Measurements from ENCODE around the gene IL27RA. TPM values are rescaled to one million over a fixed set of nuclear protein-coding genes. Genes with fewer than 3 reads are reported as not detected.

The IL27RA gene
- polyA plus RNA-seq, 1 experiment = 6.6 TPM

DNA sequence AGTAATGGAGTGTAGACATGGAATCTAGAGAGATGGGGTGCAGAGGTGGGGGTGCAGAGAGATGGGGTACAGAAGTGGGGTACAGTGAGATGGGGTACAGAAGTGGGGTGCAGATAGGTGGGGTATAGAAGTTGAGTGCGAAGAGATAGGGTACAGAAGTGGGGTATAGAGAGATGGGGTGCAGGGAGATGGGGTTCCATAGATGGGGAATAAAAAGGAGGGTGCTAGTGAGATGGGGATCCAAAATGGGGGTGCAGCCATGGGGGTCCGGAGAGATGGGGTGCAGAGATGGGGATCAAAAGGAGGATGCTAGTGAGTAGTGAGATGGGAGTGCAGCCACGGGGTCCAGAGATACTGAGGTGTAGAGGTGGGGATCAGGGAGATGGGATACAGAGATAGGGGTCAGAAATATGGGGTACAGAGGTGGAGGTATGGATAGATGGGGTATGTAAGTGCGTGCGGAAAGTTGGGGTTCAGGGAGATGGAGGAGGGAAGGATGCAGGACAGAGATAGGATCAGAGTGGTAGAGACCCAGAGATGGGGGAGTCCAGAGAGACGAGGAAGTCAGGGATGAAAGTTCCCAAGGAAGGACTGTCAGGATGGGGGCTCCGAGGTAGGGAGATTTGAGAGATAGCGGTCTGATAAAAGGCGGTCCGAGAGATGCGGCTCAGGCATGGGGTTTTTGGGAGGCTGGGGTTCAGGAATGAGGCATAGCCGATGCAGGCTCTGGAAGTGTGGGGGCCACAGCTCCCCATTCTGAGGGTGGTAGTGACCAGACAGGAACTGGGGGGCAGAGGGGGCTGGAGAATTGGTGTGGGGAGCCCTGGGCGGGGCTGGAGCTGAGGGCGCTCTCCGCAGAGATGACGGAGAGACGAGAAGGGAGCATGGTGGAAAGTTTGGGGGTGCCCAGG is 26.9 kb downstream of the IL27RA start:
- H3K36me3 ChIP-seq (ENCODE audit: control insufficient read depth, insufficient read depth, low read length) = no peaks in the 10 kb centered on the region
- TF ChIP-seq, protein P1, sequence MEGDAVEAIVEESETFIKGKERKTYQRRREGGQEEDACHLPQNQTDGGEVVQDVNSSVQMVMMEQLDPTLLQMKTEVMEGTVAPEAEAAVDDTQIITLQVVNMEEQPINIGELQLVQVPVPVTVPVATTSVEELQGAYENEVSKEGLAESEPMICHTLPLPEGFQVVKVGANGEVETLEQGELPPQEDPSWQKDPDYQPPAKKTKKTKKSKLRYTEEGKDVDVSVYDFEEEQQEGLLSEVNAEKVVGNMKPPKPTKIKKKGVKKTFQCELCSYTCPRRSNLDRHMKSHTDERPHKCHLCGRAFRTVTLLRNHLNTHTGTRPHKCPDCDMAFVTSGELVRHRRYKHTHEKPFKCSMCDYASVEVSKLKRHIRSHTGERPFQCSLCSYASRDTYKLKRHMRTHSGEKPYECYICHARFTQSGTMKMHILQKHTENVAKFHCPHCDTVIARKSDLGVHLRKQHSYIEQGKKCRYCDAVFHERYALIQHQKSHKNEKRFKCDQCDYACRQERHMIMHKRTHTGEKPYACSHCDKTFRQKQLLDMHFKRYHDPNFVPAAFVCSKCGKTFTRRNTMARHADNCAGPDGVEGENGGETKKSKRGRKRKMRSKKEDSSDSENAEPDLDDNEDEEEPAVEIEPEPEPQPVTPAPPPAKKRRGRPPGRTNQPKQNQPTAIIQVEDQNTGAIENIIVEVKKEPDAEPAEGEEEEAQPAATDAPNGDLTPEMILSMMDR (IDR thresholded peaks at IDR 0.05; ENCODE audit: insufficient read depth, low read depth, low read length) = no peak
- no peak overlapping the region; the same call in 1 of the 2 replicates for H3K4me3 ChIP-seq (ENCODE audit: low read depth, low read length)
- H3K27me3 ChIP-seq (ENCODE audit: control insufficient read depth, insufficient read depth, low read length) = peaks cover 8% of the 10 kb centered on the region; the same call in 1 of the 2 replicates
- CTCF ChIA-PET = interaction anchor here (0.7 to 8.7 kb wide), 27 partner anchors 8 to 197 kb away, joined by 3 to 115 read pairs (median 5); partner anchors contain the start of genes ASF1B, IL27RA, MISP3 and RLN3
- DNase-seq (ENCODE audit: low read depth) = no peak
- POLR2A ChIA-PET = no interaction called here

DNA sequence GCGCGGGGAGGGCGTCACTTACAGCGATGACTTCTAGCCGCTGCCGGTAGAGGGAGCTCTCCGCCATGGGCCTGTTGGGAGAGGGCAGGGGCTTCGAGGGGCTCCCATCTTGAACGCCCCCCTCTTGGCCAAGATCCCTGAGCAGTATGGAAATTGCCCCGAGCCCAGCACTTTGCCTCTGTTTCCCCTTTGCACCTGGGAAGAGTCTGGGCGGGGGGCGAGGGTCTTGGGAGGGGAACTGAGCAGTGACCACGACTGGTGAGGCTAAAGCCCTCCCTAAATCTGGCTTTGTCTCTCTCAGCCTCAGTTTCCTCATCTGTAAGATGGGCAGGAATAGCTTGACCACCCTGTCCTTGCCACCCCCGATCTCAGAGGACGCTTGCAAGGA is 27.5 kb downstream of the IL27RA start:
- ChIA-PET POLR2A (no interaction called here), CTCF (interaction anchor here (0.5 to 8.7 kb wide), 29 partner anchors 8 to 328 kb away, joined by 3 to 115 read pairs (median 4); partner anchors contain the start of genes ASF1B, IL27RA, MISP3 and RLN3)

DNA sequence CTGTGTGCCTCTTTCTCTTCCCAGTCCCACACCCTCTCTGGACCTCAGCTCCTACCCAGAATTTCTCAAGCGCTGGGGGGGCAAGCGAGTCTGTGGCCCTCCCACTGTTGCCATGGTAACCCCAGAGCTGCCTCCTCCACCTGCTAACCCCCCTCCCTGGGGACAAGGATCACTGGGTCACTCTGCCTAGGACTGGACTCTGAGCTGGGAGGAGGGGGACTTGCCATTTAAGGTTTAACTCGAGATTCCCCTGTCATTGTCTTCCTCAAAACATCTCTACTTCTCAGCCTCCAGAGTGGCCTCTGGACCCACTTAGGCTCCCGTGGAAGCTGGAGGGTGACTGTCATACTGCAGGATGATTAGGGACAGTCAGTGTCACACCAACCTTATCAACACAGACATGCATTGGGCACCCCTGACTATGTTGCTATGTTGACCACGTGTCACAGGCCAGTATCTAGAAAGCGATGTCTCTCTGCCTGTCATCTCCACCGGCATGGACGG is 28.1 kb downstream of the IL27RA start:
- no peak overlapping the region for H3K4me3 ChIP-seq (ENCODE audit: low read depth, low read length)
- TF ChIP-seq, protein P1 (IDR thresholded peaks at IDR 0.05; ENCODE audit: insufficient read depth, low read depth, low read length) = no peak
- ChIA-PET CTCF (interaction anchor here (0.5 to 8.7 kb wide), 27 partner anchors 9 to 328 kb away, joined by 3 to 115 read pairs (median 4); partner anchors contain the start of genes ASF1B, IL27RA, MISP3 and RLN3), POLR2A (no interaction called here)
- DNase-seq (ENCODE audit: low read depth) = no peak
- H3K27me3 ChIP-seq (ENCODE audit: control insufficient read depth, insufficient read depth, low read length) = peaks cover 8% of the 10 kb centered on the region; the same call in 1 of the 2 replicates
- H3K36me3 ChIP-seq (ENCODE audit: control insufficient read depth, insufficient read depth, low read length) = no peaks in the 10 kb centered on the region

More for the DNA sequence above, 27.5 kb downstream of the IL27RA start:
- no peak for DNase-seq (ENCODE audit: low read depth)
- H3K36me3 ChIP-seq (ENCODE audit: control insufficient read depth, insufficient read depth, low read length) = no peaks in the 10 kb centered on the region
- H3K27me3 ChIP-seq (ENCODE audit: control insufficient read depth, insufficient read depth, low read length) = peaks cover 8% of the 10 kb centered on the region; the same call in 1 of the 2 replicates
- TF ChIP-seq, protein P1 (IDR thresholded peaks at IDR 0.05; ENCODE audit: insufficient read depth, low read depth, low read length) = peak; percentile 90
- H3K4me3 ChIP-seq (ENCODE audit: low read depth, low read length) = no peak overlapping the region

DNA sequence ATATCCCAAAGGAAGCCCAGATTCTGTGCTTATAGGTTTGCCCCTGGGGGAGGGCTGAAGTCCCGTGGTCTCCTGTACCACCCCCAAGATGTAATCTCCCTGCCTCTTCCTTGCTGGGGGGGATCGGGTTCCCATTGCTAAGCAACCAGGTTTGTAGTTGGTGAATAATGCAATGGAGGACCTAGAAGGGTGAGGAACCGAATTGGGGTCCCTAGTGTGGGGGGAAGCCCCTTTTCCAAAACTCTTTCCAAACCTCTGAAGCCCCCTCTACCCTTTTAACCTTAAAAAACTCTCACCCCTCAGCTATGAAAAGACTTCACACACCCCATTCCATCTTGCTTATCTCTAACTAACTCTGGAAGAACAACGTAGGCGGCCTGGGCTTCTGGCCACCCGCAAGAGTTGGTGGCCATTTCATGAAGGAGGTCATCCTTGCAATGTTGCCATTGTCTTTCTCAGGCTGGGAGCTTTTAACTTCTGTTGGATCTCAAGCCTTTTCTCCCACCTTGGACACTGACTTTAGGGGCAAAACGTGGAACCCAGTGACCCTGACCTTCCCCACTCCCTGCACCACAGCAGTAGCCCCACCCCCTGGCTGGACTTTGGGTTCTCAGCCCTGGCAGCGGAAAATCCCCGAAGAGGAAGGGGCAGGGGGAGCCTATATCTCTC is 29.7 kb downstream of the IL27RA start:
- TF ChIP-seq, protein P1 (IDR thresholded peaks at IDR 0.05; ENCODE audit: insufficient read depth, low read depth, low read length) = no peak
- Histone ChIP-seq H3K27me3 (ENCODE audit: control insufficient read depth, insufficient read depth, low read length) (peaks cover 8% of the 10 kb centered on the region; the same call in 1 of the 2 replicates), H3K4me3 (ENCODE audit: low read depth, low read length) (no peak overlapping the region), H3K36me3 (ENCODE audit: control insufficient read depth, insufficient read depth, low read length) (no peaks in the 10 kb centered on the region)
- POLR2A ChIA-PET = no interaction called here
- DNase-seq (ENCODE audit: low read depth) = no peak
- CTCF ChIA-PET = interaction anchor here (0.9 to 8.7 kb wide), 8 partner anchors 9 to 180 kb away, joined by 3 to 115 read pairs (median 6); partner anchors contain the start of genes ASF1B and MISP3

Measured in BJ (cell line).